NCI-H1105 (cell line): ENCODE results near the gene ACRBP.
"Not testable (repeated sequence)": the region's sequence is repeated elsewhere in the genome, so short reads cannot be mapped to it uniquely, and the experiment has no call there.

Experiments
- DNase-seq: peaks from one replicate; lab custom pipeline; 2025; lab: John Stamatoyannopoulos, UW

The ACRBP gene

GRCh38 chr12:6614513-6615172 lies 32.6 kb downstream of the ACRBP start:
- DNase-seq: no peak

- peak; percentile 99 for DNase-seq
Observed at GRCh38 chr12:6613776-6614512, 33.3 kb downstream of the ACRBP start.

DNA sequence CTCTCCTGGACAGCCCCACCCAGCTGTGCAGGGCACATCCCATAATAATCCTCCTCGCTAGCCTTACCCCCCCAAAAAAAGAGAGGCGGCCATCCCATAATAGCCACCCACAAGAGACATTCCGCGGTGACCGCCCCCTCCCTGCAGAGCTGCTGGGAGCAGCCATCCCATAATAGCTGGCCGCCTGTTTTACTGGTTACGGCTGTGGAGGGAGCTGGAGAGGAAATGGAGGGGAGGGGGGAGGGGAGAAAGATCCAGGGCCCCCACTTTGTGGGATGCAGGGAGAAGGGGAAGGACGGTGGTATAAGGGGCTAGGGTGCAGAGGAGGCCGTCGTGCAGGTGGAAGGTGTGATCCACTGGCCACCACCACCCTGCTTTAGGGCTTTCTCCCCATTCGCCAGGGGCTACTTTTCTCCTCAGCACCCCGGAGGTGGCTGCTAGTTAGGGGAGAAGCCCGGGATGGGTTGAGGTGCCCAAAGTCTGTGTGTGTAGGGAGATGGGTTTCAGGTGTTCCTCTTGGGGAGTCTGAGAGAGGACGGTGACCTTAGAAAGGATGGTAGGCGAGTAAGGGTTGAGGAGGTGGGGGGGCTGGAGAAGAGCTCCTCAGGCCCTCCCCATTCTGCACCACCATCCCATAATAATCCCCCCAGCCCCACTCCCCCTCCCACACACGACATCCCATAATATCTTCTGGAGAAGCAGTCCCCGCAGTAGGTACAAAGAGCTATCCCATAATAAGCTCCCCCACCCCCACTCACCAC lies 34.0 kb downstream of the ACRBP start:
- DNase-seq: peak; percentile 97

- no peak for DNase-seq
Observed at GRCh38 chr12:6612652-6613014, 34.6 kb downstream of the ACRBP start.

DNA sequence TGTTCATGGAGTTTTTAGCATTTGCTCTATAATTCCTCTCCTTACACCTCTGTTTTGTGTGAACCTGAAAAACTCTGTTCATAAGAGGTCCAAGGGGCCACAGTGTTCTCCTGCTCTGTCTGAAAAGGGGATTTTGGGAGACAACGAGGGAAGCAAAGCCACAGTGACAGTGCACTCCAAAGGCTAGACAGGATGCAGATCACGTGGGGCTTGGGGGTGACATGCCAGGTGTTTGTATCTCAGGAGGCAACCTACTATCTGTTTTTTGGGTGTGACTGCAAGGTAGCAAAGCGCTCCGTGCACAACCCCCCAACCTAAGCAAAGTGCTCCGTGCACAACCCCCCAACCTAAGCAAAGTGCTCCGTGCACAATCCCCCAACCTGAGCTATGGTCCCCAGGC lies 35.0 kb downstream of the ACRBP start:
- DNase-seq: no peak

DNA sequence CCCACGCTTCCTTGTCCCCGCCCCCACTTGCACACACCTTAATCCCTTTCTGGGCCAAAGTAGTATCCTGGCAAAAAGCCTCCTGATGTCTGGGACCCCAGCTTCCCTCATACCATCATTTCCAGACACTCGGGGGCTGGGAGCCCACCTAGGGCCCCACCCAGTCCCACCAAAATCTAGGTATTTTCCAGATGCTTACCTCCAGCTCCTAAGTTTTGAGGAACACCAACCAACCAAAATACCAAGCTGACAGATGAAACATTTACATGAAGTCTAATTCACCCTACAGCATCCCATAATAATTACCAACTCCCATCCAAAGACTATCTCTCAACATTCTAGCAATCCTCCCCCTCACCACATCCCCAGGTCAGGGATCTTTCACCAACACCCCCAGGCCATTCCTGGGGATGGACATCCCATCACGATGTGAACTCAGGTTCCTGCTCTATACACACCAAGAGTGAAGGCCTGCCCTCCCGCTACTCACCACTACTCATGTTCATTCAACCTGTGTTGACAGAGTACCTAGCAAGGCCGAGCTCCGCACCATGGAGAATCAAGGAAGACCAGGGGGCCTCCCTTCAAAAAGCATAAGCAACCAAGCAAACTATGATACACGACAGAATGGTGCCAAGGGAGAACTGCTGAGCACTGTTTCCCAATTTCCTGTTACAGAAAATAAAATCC lies 38.5 kb downstream of the ACRBP start:
- no peak for DNase-seq

GRCh38 chr12:6607751-6608591 lies 39.3 kb downstream of the ACRBP start:
- DNase-seq: peak; percentile 95

GRCh38 chr12:6606331-6607131 lies 40.7 kb downstream of the ACRBP start:
- peak; percentile 4 for DNase-seq

- no peak for DNase-seq
Observed at GRCh38 chr12:6605421-6606330, 41.6 kb downstream of the ACRBP start.

DNA sequence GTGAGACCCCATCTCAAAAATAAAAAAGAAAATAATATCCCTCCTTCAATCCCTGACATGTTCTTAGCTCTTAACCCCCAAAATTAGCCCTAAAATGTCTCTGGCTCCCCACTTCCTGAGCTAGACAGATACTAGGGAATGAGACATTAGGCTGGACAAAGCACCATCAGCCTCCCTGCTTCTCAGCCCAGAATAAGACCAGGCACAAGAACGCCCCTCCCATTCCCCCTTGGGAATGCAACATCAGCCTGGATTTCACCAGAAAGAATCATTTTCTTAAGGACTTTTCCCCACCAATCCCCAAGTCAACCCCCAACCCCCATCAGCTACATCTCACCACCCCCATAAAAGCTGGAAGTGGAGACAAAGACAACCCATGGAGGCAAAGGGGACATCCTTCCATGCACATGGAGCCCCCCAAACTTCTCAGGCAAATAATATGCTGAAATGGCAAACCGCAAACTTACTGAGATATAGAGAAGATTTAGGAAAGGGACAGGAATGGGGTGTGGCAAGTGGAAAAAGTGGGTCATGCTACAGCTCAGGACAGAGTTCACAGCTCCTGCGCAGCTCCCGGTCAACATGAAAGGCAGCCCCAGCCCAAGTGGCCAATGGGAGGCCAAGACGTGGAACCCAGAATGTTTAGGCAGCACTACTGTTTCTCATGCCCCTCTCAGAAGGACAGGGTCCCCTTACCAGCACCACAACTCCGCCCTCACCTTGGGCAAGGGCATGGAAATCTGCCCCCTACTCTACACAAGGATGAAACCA lies 42.8 kb downstream of the ACRBP start:
- no peak for DNase-seq

DNA sequence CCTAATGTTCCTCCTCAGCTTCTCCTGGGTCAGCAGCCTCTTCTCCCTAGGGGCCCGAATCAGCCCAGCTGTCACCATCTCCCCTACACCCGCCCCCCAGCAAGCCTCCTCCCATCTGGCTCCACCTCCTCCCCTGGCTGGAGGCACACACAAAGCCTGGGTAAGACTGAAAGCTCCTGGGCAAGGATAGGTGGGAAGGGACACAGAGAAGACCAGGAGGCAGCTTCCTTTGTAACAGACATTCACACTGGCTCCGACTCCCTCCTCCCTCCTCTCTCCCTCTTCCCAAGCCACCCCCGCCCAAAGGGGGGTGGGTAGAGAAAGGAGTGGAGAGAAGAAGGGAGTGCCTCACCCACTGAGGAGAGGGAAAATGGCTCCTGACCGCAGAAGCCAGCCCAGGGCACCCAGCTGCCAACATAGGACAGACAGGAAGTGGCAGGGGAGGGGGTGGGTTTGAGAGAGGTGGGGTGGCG lies 44.1 kb downstream of the ACRBP start:
- DNase-seq: no peak

DNA sequence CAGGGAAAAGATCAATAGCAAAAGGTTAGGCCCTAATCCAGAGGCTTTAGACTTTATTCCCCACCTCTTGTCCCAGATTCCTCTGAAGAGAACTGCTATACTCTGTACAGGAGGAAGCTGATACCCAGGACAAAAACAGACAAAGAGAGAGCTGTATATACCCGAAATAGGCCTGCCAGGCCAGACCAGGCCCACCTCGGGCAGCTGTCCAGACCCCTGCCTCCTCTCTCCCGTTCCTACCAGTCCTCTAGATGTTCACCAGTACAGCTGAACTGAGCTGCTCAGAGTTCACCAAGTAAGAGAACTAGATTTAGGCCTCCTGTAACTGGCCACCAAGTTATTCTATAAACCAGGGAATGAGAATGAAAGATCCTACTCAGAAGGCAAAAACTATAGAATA lies 44.7 kb downstream of the ACRBP start:
- no peak for DNase-seq

DNA sequence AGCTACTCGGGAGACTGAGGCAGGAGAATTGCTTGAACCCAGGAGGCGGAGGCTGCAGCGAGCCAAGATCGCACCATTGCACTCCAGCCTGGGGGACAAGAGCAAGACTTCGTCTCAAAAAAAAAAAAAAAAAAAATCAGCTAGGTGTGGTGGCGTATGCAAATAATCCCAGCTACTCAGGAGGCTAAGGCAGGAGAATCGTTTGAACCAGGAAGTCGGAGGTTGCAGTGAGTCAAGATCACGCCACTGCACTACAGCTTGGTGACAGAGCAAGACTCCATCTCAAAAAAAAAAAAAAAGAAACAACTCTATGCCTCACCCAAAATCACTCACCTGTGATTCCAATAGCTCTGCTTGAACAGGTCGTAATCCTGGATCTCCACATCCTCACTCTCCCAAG lies 51.6 kb downstream of the ACRBP start:
- not testable (repeated sequence) for DNase-seq

DNA sequence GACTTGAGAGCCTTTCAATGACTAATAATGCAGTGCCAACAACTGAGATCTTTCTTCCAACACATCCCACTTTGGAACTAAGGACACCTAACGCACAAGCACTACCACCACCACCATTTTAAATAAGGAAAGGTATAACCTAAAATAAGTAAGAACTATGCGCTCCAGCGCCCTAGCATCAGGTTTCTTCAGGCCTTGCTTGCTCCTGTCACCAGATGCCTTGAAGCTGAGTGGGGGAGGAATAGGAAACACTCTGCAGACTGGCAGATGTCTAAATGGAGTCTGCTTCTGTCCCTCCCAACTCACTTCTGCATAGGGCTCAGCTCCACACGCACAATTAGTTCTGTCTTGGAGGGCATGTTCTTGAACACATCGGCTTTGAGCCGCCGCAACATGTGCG lies 55.1 kb downstream of the ACRBP start:
- DNase-seq: no peak
